ENCODE results near the gene RAB11A. TPM values are rescaled to one million over a fixed set of nuclear protein-coding genes. Genes with fewer than 3 reads are reported as not detected.
"Not testable (repeated sequence)": the region's sequence is repeated elsewhere in the genome, so short reads cannot be mapped to it uniquely, and the experiment has no call there.

Gene RAB11A
- total and polyA plus RNA-seq, 2 donors (not counting 1 experiment from before 2014, with no cell fraction given), result 56.8 to 501 TPM

DNA sequence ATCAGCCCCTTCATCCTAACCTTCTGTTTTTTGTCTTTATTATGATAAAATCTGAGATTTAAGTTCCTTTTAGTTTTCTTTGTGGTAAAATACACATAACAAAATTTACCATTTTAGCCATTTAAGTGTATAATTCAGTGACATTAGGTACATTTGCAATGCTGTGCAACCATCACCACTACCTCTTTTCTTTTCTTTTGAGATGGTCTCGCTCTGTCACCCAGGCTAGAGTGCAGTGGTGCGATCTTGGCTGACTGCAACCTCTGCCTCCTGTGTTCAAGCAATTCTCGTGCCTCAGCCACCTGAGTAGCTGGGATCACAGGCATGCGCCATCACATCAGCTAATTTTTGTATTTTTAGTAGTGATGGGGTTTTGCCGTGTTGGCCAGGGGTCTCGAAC, 6.2 kb upstream of the RAB11A start:
- DNase-seq (ENCODE audit: low read depth in 2 of 2), result no peak
- Histone ChIP-seq H3K4me2 (ENCODE audit: extremely low read depth, insufficient read depth, low read length) (no peak overlapping the region), H3K27ac (ENCODE audit: insufficient read depth, low read length) (no peak overlapping the region), H4K20me1 (ENCODE audit: control insufficient read depth, extremely low read depth, insufficient read depth, low read length) (no peaks in the 10 kb centered on the region), H3K79me2 (ENCODE audit: control insufficient read depth, insufficient read depth, low read length) (no peaks in the 10 kb centered on the region), H3K4me1 (ENCODE audit: control insufficient read depth, extremely low read depth, insufficient read depth, low read length) (no peaks in the 10 kb centered on the region), H3K4me3 (replicated peaks in 1 of 4; ENCODE audit: control extremely low read depth in 1 of 4, insufficient read depth in 1 of 4, low read depth in 3 of 4, low read length in 4 of 4) (no peak overlapping the region), H3K9ac (ENCODE audit: insufficient read depth, low read length) (no peak overlapping the region), H2AFZ (ENCODE audit: low read length) (peak overlapping the region; percentile 36), H3K36me3 (ENCODE audit: control insufficient read depth, insufficient read depth, low read length) (no peaks in the 10 kb centered on the region), H3K9me3 (ENCODE audit: control insufficient read depth, insufficient read depth, low read depth, low read length) (no peaks in the 10 kb centered on the region), H3K27me3 (ENCODE audit: control insufficient read depth, insufficient read depth, low read length) (no peaks in the 10 kb centered on the region)
- TF ChIP-seq, protein P1, sequence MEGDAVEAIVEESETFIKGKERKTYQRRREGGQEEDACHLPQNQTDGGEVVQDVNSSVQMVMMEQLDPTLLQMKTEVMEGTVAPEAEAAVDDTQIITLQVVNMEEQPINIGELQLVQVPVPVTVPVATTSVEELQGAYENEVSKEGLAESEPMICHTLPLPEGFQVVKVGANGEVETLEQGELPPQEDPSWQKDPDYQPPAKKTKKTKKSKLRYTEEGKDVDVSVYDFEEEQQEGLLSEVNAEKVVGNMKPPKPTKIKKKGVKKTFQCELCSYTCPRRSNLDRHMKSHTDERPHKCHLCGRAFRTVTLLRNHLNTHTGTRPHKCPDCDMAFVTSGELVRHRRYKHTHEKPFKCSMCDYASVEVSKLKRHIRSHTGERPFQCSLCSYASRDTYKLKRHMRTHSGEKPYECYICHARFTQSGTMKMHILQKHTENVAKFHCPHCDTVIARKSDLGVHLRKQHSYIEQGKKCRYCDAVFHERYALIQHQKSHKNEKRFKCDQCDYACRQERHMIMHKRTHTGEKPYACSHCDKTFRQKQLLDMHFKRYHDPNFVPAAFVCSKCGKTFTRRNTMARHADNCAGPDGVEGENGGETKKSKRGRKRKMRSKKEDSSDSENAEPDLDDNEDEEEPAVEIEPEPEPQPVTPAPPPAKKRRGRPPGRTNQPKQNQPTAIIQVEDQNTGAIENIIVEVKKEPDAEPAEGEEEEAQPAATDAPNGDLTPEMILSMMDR (conservative IDR thresholded peaks at IDR 0.05 in 1 of 2, IDR thresholded peaks at IDR 0.05 in 1 of 2; ENCODE audit: low read depth in 1 of 2, low read length in 2 of 2), result no peak
- no peak for TF ChIP-seq EZH2 (IDR thresholded peaks at IDR 0.05; ENCODE audit: low read length, missing control alignments)

DNA sequence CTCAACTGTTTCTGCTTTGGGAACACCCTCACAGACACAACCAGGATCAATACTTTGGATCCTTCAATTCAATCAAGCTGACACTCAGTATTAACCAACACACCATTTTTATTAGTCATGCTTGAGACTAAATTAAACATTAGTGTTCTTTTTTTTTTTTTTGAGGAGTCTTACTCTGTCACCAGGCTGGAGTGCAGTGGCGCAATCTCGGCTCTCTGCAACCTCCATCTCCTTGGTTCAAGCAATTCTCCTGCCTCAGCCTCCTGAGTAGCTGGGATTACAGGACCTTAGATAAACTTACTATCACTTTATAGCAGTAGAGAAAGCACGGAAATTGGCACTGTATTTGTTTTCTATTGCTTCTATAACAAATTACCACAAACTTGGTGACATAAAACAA, 2.0 kb upstream of the RAB11A start:
- Histone ChIP-seq H3K27ac (ENCODE audit: insufficient read depth, low read length) (no peak overlapping the region), H3K4me2 (ENCODE audit: extremely low read depth, insufficient read depth, low read length) (no peak overlapping the region), H2AFZ (ENCODE audit: low read length) (no peak overlapping the region), H3K9ac (ENCODE audit: insufficient read depth, low read length) (no peak overlapping the region), H3K4me1 (ENCODE audit: control insufficient read depth, extremely low read depth, insufficient read depth, low read length) (peaks cover 2% of the 10 kb centered on the region), H3K79me2 (ENCODE audit: control insufficient read depth, insufficient read depth, low read length) (peaks cover 28% of the 10 kb centered on the region), H3K9me3 (ENCODE audit: control insufficient read depth, insufficient read depth, low read depth, low read length) (no peaks in the 10 kb centered on the region), H4K20me1 (ENCODE audit: control insufficient read depth, extremely low read depth, insufficient read depth, low read length) (peaks cover 2% of the 10 kb centered on the region), H3K27me3 (ENCODE audit: control insufficient read depth, insufficient read depth, low read length) (no peaks in the 10 kb centered on the region), H3K36me3 (ENCODE audit: control insufficient read depth, insufficient read depth, low read length) (no peaks in the 10 kb centered on the region), H3K4me3 (replicated peaks in 1 of 4; ENCODE audit: control extremely low read depth in 1 of 4, insufficient read depth in 1 of 4, low read depth in 3 of 4, low read length in 4 of 4) (no peak overlapping the region)
- no peak for DNase-seq (ENCODE audit: low read depth in 2 of 2)
- TF ChIP-seq, protein P1 (conservative IDR thresholded peaks at IDR 0.05 in 1 of 2, IDR thresholded peaks at IDR 0.05 in 1 of 2; ENCODE audit: low read depth in 1 of 2, low read length in 2 of 2), result no peak
- no peak for TF ChIP-seq EZH2 (IDR thresholded peaks at IDR 0.05; ENCODE audit: low read length, missing control alignments)

DNA sequence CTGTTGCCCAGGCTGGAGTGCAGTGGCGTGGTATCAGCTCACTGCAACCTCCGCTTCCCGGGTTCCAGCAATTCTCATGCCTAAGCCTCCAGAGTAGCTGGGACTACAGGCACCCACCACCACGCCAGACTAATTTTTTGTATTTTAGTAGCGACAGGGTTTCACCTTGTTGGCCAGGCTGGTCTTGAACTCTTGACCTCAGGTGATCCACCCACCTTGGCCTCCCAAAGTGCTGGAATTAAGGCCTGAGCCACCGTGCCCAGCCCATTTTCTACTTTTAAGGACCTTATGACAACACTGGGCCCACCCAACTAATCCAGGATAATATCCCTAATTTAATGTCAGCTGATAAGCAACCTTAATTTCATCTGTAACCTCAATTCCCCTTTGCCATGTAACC, 1.4 kb upstream of the RAB11A start:
- H3K4me3 ChIP-seq (replicated peaks in 1 of 4; ENCODE audit: control extremely low read depth in 1 of 4, insufficient read depth in 1 of 4, low read depth in 3 of 4, low read length in 4 of 4); H2AFZ ChIP-seq (ENCODE audit: low read length); H3K27ac ChIP-seq (ENCODE audit: insufficient read depth, low read length); H3K36me3 ChIP-seq (ENCODE audit: control insufficient read depth, insufficient read depth, low read length); H3K9me3 ChIP-seq (ENCODE audit: control insufficient read depth, insufficient read depth, low read depth, low read length); H3K4me2 ChIP-seq (ENCODE audit: extremely low read depth, insufficient read depth, low read length); DNase-seq (ENCODE audit: low read depth in 2 of 2); H4K20me1 ChIP-seq (ENCODE audit: control insufficient read depth, extremely low read depth, insufficient read depth, low read length); H3K27me3 ChIP-seq (ENCODE audit: control insufficient read depth, insufficient read depth, low read length); H3K4me1 ChIP-seq (ENCODE audit: control insufficient read depth, extremely low read depth, insufficient read depth, low read length); H3K9ac ChIP-seq (ENCODE audit: insufficient read depth, low read length): not testable (repeated sequence)
- H3K79me2 ChIP-seq (ENCODE audit: control insufficient read depth, insufficient read depth, low read length), result peaks cover 32% of the 10 kb centered on the region

Data from fibroblast of lung (primary cell).